22Rv1 (cell line): ENCODE results near the gene ZNF366.
A peak's percentile ranks its signal among the peaks of the same experiment; 100 is the strongest.

Source experiments
- H3K27ac ChIP-seq: fragments of 450-650 bp; 2 replicates; pipeline ENCODE4 v1.5.1; 2017
- ZFX ChIP-seq: fragments of 450-650 bp; IDR thresholded peaks from 2 replicates; pipeline ENCODE4 v1.6.1; 2017; ENCODE audit warnings: antibody characterized with exemption, borderline replicate concordance
- TF ChIP-seq, protein P1 (sequence below): fragments of 450-650 bp; IDR thresholded peaks from 2 replicates; pipeline ENCODE4 v1.5.1; 2017; ENCODE audit warnings: mild to moderate bottlenecking

The ZNF366 gene

DNA sequence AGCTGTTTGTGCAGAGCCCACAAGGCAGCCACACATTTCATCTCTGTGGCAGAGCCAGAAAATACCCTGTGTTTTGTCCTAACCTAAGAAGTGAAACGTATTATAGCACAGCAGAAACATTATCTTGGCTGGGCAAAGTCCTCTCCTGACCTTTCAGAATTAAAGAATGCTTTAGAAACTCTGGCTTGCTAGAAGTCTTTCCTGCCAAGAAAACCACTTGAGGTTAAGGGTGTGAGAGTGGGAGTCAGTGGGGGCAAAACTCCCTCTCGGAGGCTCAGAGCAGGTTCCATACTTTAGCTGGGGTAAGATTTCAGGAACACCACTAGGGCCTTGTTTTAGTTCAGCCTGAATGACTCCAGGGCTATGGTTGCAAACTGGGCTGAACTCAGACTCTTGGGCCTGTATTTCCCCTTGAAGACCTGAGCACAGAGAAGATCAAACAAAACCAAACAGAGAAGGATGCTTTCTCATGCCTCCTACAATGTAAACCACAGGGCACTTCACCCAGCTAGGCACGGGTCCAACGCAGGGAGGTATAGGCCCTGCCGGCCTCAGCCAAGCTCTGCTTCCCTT, 48.0 kb downstream of the ZNF366 start:
- no peak overlapping the region for H3K27ac ChIP-seq
- TF ChIP-seq, protein P1, sequence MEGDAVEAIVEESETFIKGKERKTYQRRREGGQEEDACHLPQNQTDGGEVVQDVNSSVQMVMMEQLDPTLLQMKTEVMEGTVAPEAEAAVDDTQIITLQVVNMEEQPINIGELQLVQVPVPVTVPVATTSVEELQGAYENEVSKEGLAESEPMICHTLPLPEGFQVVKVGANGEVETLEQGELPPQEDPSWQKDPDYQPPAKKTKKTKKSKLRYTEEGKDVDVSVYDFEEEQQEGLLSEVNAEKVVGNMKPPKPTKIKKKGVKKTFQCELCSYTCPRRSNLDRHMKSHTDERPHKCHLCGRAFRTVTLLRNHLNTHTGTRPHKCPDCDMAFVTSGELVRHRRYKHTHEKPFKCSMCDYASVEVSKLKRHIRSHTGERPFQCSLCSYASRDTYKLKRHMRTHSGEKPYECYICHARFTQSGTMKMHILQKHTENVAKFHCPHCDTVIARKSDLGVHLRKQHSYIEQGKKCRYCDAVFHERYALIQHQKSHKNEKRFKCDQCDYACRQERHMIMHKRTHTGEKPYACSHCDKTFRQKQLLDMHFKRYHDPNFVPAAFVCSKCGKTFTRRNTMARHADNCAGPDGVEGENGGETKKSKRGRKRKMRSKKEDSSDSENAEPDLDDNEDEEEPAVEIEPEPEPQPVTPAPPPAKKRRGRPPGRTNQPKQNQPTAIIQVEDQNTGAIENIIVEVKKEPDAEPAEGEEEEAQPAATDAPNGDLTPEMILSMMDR, result no peak
- TF ChIP-seq ZFX, result no peak

DNA sequence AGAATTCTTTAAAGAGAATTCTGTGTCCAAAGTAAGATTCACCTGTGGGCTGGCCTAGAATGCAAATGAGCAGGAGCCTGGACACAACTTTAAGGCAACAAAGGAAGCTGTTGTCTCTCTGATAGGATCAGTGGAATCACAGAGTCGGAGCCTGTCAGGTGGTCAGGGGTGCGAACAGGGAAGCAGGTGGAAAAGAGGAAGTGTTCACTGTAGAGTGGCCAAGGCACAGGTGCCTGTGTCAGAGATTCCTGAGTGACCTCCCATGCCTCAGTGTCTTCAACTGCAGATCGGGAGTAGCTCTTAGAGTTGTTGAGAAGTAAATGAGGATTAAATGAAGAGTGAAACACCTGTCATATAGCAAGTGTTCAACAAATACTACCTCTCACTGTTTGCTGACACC, 48.8 kb downstream of the ZNF366 start:
- TF ChIP-seq, protein P1, result no peak
- TF ChIP-seq ZFX, result no peak
- H3K27ac ChIP-seq, result no peak overlapping the region

DNA sequence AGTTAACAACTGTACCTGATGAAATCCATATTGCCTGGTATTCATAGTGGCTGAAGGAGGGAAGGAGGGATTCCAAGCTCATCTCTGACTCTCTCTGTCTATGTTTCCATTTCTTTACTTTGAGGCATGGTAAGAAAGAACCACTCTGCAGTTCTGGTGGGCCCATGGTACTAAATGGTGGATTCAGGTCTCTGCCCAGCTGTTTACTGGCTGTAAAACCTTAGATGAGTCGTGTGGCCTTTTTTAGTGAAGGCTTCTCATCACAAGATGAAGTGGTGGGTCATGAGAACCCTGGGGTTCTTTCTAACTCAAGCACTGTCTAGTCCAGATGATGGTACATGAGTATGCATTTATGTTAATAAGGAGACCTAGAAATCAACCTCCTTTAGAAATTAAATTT, 49.7 kb downstream of the ZNF366 start:
- TF ChIP-seq, protein P1, result no peak
- no peak for TF ChIP-seq ZFX
- no peak overlapping the region for H3K27ac ChIP-seq

DNA sequence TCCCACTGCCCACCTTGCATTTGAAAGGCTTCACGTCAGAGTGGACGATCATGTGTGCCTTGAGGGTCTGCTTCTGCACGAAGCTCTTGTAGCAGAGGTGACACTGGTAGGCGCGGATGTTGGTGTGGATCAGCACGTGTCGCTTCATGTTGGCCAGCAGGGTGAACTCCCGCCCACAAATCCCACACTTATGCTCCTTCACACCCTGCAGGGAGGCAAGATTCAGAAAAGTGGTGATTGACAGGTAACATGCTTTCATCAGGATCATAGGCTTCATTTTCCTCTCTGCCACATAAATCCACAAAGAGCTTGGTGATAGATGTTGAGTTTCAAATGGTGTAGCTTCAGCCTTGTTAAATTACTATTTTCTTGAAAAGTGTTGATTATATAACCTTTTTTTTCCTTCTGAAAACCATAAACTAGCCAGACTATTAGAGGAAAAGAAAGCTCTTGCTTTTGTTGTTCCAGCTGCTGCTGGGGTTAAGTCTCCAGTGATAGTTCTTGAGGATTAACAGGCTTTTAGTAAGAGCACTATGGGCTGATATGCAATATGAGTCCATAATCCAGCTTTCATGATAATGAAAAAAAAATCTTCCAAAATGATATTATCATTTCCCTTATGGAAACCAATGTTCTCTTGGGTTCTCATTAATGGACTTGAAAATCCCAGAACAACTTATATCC, 50.7 kb downstream of the ZNF366 start:
- TF ChIP-seq ZFX, result no peak
- TF ChIP-seq, protein P1, result no peak

DNA sequence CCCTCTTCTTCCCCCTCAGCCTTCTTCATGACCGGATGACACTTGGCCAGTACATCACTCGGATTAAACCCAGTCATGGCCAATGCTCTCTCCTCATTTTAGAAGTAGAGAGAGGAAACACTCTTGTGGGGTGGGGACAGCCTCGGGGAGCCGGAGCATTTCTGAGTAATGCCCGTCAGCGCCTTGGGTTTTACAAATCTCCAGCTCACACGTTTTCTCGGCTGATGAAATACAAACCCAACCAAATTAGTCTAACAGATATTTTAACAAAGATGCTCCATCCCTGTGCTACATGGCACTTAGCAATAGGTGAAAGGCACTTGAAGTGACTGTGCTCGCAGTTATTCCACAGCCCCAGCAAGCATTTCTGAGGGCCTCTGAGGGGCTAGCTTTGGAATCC, 51.7 kb downstream of the ZNF366 start:
- no peak overlapping the region for H3K27ac ChIP-seq
- TF ChIP-seq, protein P1, result no peak
- TF ChIP-seq ZFX, result no peak

More for the DNA sequence above, 50.7 kb downstream of the ZNF366 start:
- no peak overlapping the region for H3K27ac ChIP-seq

DNA sequence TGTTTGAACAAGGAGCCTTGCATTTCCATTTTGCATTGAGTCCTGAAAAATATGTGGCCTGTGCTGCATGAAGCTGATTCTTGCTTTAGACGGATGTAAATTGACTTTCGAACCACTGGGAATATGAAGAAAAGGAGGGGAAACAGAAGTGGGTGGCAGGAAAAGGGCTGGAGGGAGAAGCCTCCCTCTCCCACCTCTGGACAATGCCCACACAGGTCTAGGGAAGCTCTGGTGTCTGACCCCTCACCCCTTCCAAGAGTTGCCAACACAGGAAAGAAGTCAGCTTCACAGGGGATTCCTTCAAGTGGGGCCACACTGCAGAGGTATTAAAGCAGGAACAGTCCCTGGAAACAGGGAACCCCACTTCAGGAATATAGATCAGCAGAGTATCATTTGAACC, 52.2 kb downstream of the ZNF366 start:
- TF ChIP-seq ZFX, result no peak
- TF ChIP-seq, protein P1, result no peak
- H3K27ac ChIP-seq, result no peak overlapping the region

DNA sequence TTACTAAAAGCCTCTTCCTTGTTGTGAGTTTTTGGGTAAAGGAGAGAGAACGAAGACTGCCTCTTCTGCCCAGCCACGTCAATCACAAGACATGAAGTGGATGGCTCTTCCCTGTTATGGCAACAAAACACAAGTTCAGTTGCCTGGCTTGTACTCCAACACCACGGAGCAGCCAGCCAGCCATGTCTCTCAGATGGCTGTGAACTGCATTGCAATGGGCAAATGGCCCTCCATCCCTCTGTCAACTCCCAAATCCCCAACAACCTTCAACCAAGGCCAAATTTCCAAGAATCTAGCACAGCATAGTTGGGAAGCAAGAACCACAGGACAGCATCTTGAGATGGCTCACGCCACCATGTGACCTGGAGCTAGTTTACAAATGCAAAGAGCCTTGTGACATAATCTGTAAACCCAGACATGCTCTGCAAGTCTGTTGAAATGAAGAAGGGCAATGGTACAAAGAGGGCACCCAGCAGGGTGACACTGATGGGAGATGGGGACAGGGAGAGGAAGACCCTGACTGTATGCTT, 53.9 kb downstream of the ZNF366 start:
- TF ChIP-seq ZFX, result no peak
- TF ChIP-seq, protein P1, result no peak
- peak overlapping the region; percentile 18; the same call in 1 of the 2 replicates for H3K27ac ChIP-seq
